Endothelial cell of umbilical vein (primary cell): ENCODE data around the gene CEBPG. TPM values are rescaled to one million over a fixed set of nuclear protein-coding genes. Genes with fewer than 3 reads are reported as not detected.

Experiments
- BruUV-seq: library from RNA; stranded (reverse); fragments of 400-500 nt; replicated peaks from 2 replicates; lab custom pipeline; 2021; lab: Mats Ljungman, UMichigan
- CTCF ChIA-PET: fragments of 300-600, 350-600 bp; sonication (Branson Sonifier 250); formaldehyde crosslinking; loops from one replicate; lab custom pipeline; 2021; ENCODE audit warnings: antibody characterized with exemption, inconsistent platforms; lab: Charles Lee
- POLR2A ChIA-PET: fragments of 300-600, 350-600 bp; sonication (Branson Sonifier 250); formaldehyde crosslinking; loops from one replicate; lab custom pipeline; 2021; ENCODE audit warnings: antibody characterized with exemption, inconsistent platforms; lab: Charles Lee
- DNase-seq: peaks from one replicate; pipeline ENCODE4 v3.0.0-alpha.2; 2011; ENCODE audit warnings: low read depth, low spot score
- FAIRE-seq: peaks from 2 replicates; lab custom pipeline; 2011; peaks lifted over from hg19 to GRCh38; lab: Jason Lieb, UNC
- H2AFZ ChIP-seq: 2 replicates; pipeline ENCODE4 v1.6.0; 2012; ENCODE audit warnings: low read depth, low read length, control low read depth, inconsistent platforms
- H3K27ac ChIP-seq: 2 replicates; pipeline ENCODE4 v1.5.1; 2011; ENCODE audit warnings: low read depth, mild to moderate bottlenecking, control low read depth, low read length, moderate library complexity; ENCODE audit not compliant: insufficient read depth
- H3K27me3 ChIP-seq, 2 experiments: 2 replicates each; pipeline versions ENCODE4 v1.6.0 to v1.6.1; 2011; ENCODE audit warnings: low read length in 2 of 2, mixed read lengths in 1 of 2; ENCODE audit not compliant: control insufficient read depth in 2 of 2, insufficient read depth in 2 of 2
- H3K36me3 ChIP-seq, 2 experiments: 2 replicates in 1 of 2; 3 replicates in 1 of 2; pipeline ENCODE4 v1.5.1; 2011; ENCODE audit warnings: low read length in 2 of 2, mild to moderate bottlenecking in 1 of 2, moderate library complexity in 1 of 2; ENCODE audit not compliant: control insufficient read depth in 2 of 2, insufficient read depth in 2 of 2; ENCODE audit errors: extremely low read depth in 1 of 2
- H3K4me1 ChIP-seq: 3 replicates; pipeline ENCODE4 v1.5.1; 2011; ENCODE audit warnings: mild to moderate bottlenecking, low read length; ENCODE audit not compliant: control insufficient read depth, insufficient read depth; ENCODE audit errors: extremely low read depth
- H3K4me2 ChIP-seq: 2 replicates; pipeline ENCODE4 v1.6.1; 2011; ENCODE audit warnings: low read length, control low read depth, mixed read lengths; ENCODE audit not compliant: insufficient read depth
- H3K4me3 ChIP-seq, 3 experiments: fragments of 200-600 bp in 1 of 3; sonication (generic), shearing (Covaris generic) in 1 of 3; replicated peaks in 1 of 3; 2 replicates each; pipeline ENCODE4 v1.5.1; 2011 to 2016; ENCODE audit warnings: control low read depth in 3 of 3, low read length in 3 of 3, mild to moderate bottlenecking in 2 of 3, inconsistent platforms in 1 of 3, low read depth in 1 of 3, moderate library complexity in 1 of 3; ENCODE audit not compliant: insufficient read depth in 1 of 3
- H3K79me2 ChIP-seq: 2 replicates; pipeline ENCODE4 v1.6.0; 2012; ENCODE audit warnings: low read length, inconsistent platforms; ENCODE audit not compliant: control insufficient read depth, insufficient read depth
- H3K9ac ChIP-seq: replicated peaks from 2 replicates; pipeline ENCODE3; 2011; ENCODE audit warnings: low read length, control low read depth; ENCODE audit not compliant: insufficient read depth; ENCODE audit errors: extremely low read depth
- H3K9me1 ChIP-seq: replicated peaks from 3 replicates; pipeline ENCODE4 v1.6.0; 2011; ENCODE audit warnings: mild to moderate bottlenecking, low read length; ENCODE audit not compliant: control insufficient read depth, insufficient read depth; ENCODE audit errors: extremely low read depth
- H3K9me3 ChIP-seq: replicated peaks from 2 replicates; pipeline ENCODE4 v1.5.1; 2012; ENCODE audit warnings: low read length, inconsistent platforms; ENCODE audit not compliant: control insufficient read depth, insufficient read depth
- H4K20me1 ChIP-seq: replicated peaks from 2 replicates; pipeline ENCODE3; 2011; ENCODE audit warnings: mild to moderate bottlenecking, low read length; ENCODE audit not compliant: control insufficient read depth, insufficient read depth; ENCODE audit errors: extremely low read depth
- EZH2 ChIP-seq: IDR thresholded peaks from 2 replicates; pipeline ENCODE4 v1.6.1; 2012; ENCODE audit warnings: borderline replicate concordance, low read depth, mild to moderate bottlenecking, moderate library complexity, low read length, inconsistent platforms; ENCODE audit not compliant: severe bottlenecking
- FOS ChIP-seq: IDR thresholded peaks from 2 replicates; pipeline ENCODE4 v1.6.1; 2011; ENCODE audit warnings: mild to moderate bottlenecking, low read length, moderate library complexity, borderline replicate concordance; ENCODE audit not compliant: insufficient read depth
- GATA2 ChIP-seq: IDR thresholded peaks from 2 replicates; pipeline ENCODE4 v1.7.0; 2011; ENCODE audit warnings: low read depth, mild to moderate bottlenecking, moderate library complexity, mixed read lengths, low read length; ENCODE audit not compliant: insufficient read length, insufficient read depth
- JUN ChIP-seq: IDR thresholded peaks from 2 replicates; pipeline ENCODE4 v1.6.1; 2011; ENCODE audit warnings: borderline replicate concordance, low read depth; ENCODE audit not compliant: insufficient read length, insufficient read depth
- MYC ChIP-seq: IDR thresholded peaks from one replicate; pipeline ENCODE4 v1.6.1; 2011; ENCODE audit warnings: mild to moderate bottlenecking, low read depth, low read length
- POLR2A ChIP-seq: IDR thresholded peaks from 2 replicates; pipeline ENCODE4 v1.6.1; 2012; ENCODE audit warnings: low read depth, mild to moderate bottlenecking, control low read depth, low read length
- POLR2AphosphoS5 ChIP-seq: IDR thresholded peaks from 2 replicates; pipeline ENCODE4 v1.6.1; 2012; ENCODE audit warnings: low read depth, mild to moderate bottlenecking, control low read depth, low read length, moderate library complexity; ENCODE audit not compliant: insufficient read depth
- dilution Hi-C: fragments of 300-500 bp; cut with MboI; formaldehyde crosslinking; loops from one replicate; pipeline ENCODE4 v1.15.0; 2019; ENCODE audit warnings: low sequenced_read_pairs; ENCODE audit not compliant: extremely low pct_ligation_motif_present
- intact Hi-C: fragments of 100-400 bp; cut with micrococcal nuclease; formaldehyde crosslinking; loops from one replicate; pipeline ENCODE4 v1.10.0; 2022
- polyA plus RNA-seq, 4 experiments: library from polyadenylated mRNA; depleted of rRNA in 3 of 4; stranded (reverse) in 3 of 4; unstranded in 1 of 4; fragments of >200 nt; gene quantifications; 2 replicates each; pipeline versions ENCODE4 v1.2.1 to v1.2.3, GENCODE V29; 2011 to 2012; ENCODE audit warnings: missing spikeins in 1 of 4
- total RNA-seq: library from RNA; stranded (reverse); gene quantifications from 2 replicates; pipeline ENCODE4 v1.2.3, GENCODE V29; 2021
- TF ChIP-seq, protein P1 (sequence below): IDR thresholded peaks from 2 replicates; pipeline ENCODE4 v1.6.1; 2011; ENCODE audit not compliant: insufficient read depth, insufficient read length
- TF ChIP-seq, protein P2 (sequence below), 2 donors: IDR thresholded peaks; 1 replicate in 1 of 2; 2 replicates in 1 of 2; pipeline ENCODE4 v1.5.1; 2011; ENCODE audit warnings: low read length in 2 of 2, mild to moderate bottlenecking in 2 of 2, moderate library complexity in 2 of 2, control low read depth in 1 of 2, inconsistent platforms in 1 of 2, low read depth in 1 of 2; ENCODE audit not compliant: insufficient read depth in 1 of 2; ENCODE audit errors: extremely low read depth in 1 of 2

The CEBPG gene
- total and polyA plus RNA-seq, 2 donors (not counting 3 experiments of a cell fraction or from before 2014, with no cell fraction given), result 10.2 to 24.6 TPM

DNA sequence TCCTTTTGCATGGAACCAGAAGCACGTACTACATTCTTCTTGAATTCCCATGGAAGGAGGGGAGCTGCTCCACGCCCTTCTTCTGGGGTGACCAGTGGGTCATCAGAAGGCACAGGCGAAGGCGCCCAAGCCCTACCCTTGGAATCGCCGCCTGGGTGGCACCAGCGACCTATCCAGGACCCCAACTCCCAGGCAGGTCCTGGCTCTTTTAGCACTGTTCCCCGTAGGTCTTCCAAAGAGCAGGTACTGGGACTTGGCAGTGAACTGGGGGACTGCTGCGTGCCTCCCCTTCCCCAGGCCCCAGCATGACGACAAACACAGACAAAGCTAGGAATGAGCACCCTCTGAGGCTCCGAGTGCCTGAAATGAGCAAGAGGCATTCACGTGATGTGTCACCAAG lies 45.0 kb downstream of the CEBPG start:
- BruUV-seq, result no TSS peak
- H3K79me2 ChIP-seq, result no peaks in the 10 kb centered on the region
- H3K27me3 ChIP-seq, result no peaks in the 10 kb centered on the region
- H3K4me1 ChIP-seq, result no peaks in the 10 kb centered on the region
- dilution Hi-C loops, result no loop called here
- FAIRE-seq (no peak), DNase-seq (no peak)
- intact Hi-C loops, result no loop called here
- CTCF ChIA-PET, result interaction anchor here (0.7 to 8.7 kb wide), 6 partner anchors 9 to 360 kb away, joined by 3 to 200 read pairs (median 8); no protein-coding TSS in a partner anchor
- H2AFZ ChIP-seq, result no peak overlapping the region
- no peak overlapping the region for H3K9ac ChIP-seq
- H4K20me1 ChIP-seq, result no peaks in the 10 kb centered on the region
- no peak overlapping the region for H3K4me2 ChIP-seq
- no peak overlapping the region for H3K27ac ChIP-seq
- TF ChIP-seq POLR2AphosphoS5 (no peak), MYC (no peak), JUN (no peak), FOS (no peak), EZH2 (no peak), GATA2 (no peak), POLR2A (no peak)
- TF ChIP-seq, protein P1, sequence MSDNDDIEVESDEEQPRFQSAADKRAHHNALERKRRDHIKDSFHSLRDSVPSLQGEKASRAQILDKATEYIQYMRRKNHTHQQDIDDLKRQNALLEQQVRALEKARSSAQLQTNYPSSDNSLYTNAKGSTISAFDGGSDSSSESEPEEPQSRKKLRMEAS, result no peak
- TF ChIP-seq, protein P2, sequence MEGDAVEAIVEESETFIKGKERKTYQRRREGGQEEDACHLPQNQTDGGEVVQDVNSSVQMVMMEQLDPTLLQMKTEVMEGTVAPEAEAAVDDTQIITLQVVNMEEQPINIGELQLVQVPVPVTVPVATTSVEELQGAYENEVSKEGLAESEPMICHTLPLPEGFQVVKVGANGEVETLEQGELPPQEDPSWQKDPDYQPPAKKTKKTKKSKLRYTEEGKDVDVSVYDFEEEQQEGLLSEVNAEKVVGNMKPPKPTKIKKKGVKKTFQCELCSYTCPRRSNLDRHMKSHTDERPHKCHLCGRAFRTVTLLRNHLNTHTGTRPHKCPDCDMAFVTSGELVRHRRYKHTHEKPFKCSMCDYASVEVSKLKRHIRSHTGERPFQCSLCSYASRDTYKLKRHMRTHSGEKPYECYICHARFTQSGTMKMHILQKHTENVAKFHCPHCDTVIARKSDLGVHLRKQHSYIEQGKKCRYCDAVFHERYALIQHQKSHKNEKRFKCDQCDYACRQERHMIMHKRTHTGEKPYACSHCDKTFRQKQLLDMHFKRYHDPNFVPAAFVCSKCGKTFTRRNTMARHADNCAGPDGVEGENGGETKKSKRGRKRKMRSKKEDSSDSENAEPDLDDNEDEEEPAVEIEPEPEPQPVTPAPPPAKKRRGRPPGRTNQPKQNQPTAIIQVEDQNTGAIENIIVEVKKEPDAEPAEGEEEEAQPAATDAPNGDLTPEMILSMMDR (IDR thresholded peaks at IDR 0.05; ENCODE audit: extremely low read depth in 1 of 2, insufficient read depth in 1 of 2, low read depth in 1 of 2, low read length in 2 of 2), result no peak
- no peaks in the 10 kb centered on the region for H3K36me3 ChIP-seq
- no peaks in the 10 kb centered on the region for H3K9me1 ChIP-seq
- no peak overlapping the region for H3K4me3 ChIP-seq
- POLR2A ChIA-PET, result no interaction called here
- no peaks in the 10 kb centered on the region for H3K9me3 ChIP-seq
